GM19455 (cell line): ENCODE data around the gene TMEM62.

Source experiments
- ATAC-seq: cut with Tn5 transposase; IDR thresholded peaks from one replicate; pipeline ENCODE4 v1.9.1; 2021; ENCODE audit not compliant: unreplicated experiment

TMEM62 gene

GRCh38 chr15:43226436-43227305 is 93.3 kb downstream of the TMEM62 start:
- ATAC-seq: no peak

GRCh38 chr15:43229977-43230376 is 96.6 kb downstream of the TMEM62 start:
- ATAC-seq: no peak

- no peak for ATAC-seq
Observed at GRCh38 chr15:43230640-43231115, 97.3 kb downstream of the TMEM62 start.

- no peak for ATAC-seq
Observed at GRCh38 chr15:43232289-43232874, 99.0 kb downstream of the TMEM62 start.
